Femur (tissue), 1 donor: ENCODE results near the gene PCSK6.

Experiments used
- DNase-seq: peaks from one replicate; pipeline ENCODE4 v3.0.0-alpha.2; 2017

The PCSK6 gene

GRCh38 chr15:101489599-101490407 is at the start of gene PCSK6:
PCSK6 (minus strand) TSS chr15:101489707; CDS start chr15:101489670, 37 bp downstream.
- DNase-seq = no peak

GRCh38 chr15:101538996-101539395 is 49.5 kb upstream of the PCSK6 start:
- DNase-seq = no peak

GRCh38 chr15:101538177-101538576 is 48.7 kb upstream of the PCSK6 start:
- DNase-seq = no peak

- no peak for DNase-seq
Measured at GRCh38 chr15:101537483-101538080, 48.1 kb upstream of the PCSK6 start.

GRCh38 chr15:101536875-101537405 is 47.4 kb upstream of the PCSK6 start:
- no peak for DNase-seq

- peak; percentile 13 for DNase-seq
Measured at GRCh38 chr15:101536166-101536874, 46.8 kb upstream of the PCSK6 start.

GRCh38 chr15:101535170-101535902 is 45.8 kb upstream of the PCSK6 start:
- no peak for DNase-seq

GRCh38 chr15:101534376-101534970 is 45.0 kb upstream of the PCSK6 start:
- DNase-seq = no peak

GRCh38 chr15:101533371-101534140 is 44.0 kb upstream of the PCSK6 start:
- no peak for DNase-seq

GRCh38 chr15:101532865-101533264 is 43.4 kb upstream of the PCSK6 start:
- DNase-seq = no peak

- DNase-seq = no peak
Measured at GRCh38 chr15:101531170-101531569, 41.7 kb upstream of the PCSK6 start.

- no peak for DNase-seq
Measured at GRCh38 chr15:101530224-101530958, 40.9 kb upstream of the PCSK6 start.

GRCh38 chr15:101528917-101529299 is 39.4 kb upstream of the PCSK6 start:
- no peak for DNase-seq

GRCh38 chr15:101528108-101528916 is 38.8 kb upstream of the PCSK6 start:
- peak; percentile 85 for DNase-seq

- DNase-seq = no peak
Measured at GRCh38 chr15:101526890-101527289, 37.4 kb upstream of the PCSK6 start.

- DNase-seq = no peak
Measured at GRCh38 chr15:101526442-101526841, 36.9 kb upstream of the PCSK6 start.

- no peak for DNase-seq
Measured at GRCh38 chr15:101526021-101526420, 36.5 kb upstream of the PCSK6 start.

- DNase-seq = no peak
Measured at GRCh38 chr15:101525087-101525669, 35.7 kb upstream of the PCSK6 start.

GRCh38 chr15:101523560-101523940 is 34.0 kb upstream of the PCSK6 start:
- no peak for DNase-seq
